ENCODE results near the gene ITPRID2.
A peak's percentile ranks its signal among the peaks of the same experiment; 100 is the strongest.

ITPRID2 gene

DNA sequence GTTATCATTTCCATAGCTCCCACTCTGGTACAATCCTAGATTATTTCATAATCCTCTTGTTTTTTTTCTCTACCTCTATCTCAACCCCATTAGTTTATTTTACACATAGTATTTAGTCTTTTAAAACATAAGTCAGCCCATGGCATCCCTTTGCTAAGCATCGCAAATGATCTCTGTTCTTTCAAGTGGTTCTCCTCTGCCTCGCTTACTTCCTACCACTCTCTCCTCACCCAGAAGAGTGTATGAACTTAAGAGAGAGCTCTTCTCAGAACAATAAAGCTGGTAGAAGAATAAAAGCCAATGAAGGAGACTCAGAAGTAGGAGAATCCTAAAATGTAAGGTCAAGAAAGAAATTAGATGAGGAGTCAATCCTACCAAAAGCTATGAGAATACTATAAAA is 12.2 kb upstream of the ITPRID2 start:
- H3K27ac ChIP-seq: no peak overlapping the region
- TF ChIP-seq, protein P1, sequence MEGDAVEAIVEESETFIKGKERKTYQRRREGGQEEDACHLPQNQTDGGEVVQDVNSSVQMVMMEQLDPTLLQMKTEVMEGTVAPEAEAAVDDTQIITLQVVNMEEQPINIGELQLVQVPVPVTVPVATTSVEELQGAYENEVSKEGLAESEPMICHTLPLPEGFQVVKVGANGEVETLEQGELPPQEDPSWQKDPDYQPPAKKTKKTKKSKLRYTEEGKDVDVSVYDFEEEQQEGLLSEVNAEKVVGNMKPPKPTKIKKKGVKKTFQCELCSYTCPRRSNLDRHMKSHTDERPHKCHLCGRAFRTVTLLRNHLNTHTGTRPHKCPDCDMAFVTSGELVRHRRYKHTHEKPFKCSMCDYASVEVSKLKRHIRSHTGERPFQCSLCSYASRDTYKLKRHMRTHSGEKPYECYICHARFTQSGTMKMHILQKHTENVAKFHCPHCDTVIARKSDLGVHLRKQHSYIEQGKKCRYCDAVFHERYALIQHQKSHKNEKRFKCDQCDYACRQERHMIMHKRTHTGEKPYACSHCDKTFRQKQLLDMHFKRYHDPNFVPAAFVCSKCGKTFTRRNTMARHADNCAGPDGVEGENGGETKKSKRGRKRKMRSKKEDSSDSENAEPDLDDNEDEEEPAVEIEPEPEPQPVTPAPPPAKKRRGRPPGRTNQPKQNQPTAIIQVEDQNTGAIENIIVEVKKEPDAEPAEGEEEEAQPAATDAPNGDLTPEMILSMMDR (IDR thresholded peaks at IDR 0.05): no peak
- no peak for TF ChIP-seq ZFX (IDR thresholded peaks at IDR 0.05; ENCODE audit: borderline replicate concordance)

DNA sequence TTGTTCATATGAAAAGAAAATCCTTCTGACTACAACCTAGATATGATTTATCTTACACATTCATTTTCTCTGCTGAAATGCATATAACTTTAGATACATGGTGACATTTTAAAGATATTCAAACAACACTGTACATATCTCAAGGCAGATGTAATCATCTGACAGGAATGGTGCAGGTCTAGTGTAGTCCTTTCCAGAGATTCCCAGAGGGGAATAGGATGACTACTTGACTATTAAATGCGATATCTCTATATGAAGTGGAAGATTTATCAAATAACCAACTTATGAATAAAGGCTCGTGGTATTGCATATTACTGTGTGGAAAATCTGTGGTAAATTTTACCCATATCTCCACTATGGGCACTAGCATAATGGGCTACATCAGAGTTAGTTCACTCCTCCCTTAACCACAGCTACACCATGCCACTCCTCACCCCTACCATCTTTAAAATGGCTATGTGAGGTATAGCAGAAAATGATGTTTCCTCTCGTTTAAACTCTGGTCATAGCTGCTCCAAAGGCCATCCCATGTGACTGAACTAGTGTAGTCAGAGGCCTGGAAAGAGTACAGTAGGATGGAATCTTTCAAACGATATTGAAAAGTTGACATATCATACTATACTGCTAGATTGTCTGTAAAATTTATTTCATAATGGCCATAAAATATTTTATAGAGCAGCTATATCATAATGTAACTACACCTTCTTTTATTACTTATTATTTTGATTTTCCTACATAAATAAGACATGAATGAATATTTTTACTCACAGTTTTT is 9.1 kb upstream of the ITPRID2 start:
- H3K27ac ChIP-seq: no peak overlapping the region
- TF ChIP-seq ZFX (IDR thresholded peaks at IDR 0.05; ENCODE audit: borderline replicate concordance): no peak
- TF ChIP-seq, protein P1 (IDR thresholded peaks at IDR 0.05): no peak

- no peak for TF ChIP-seq ZFX (IDR thresholded peaks at IDR 0.05; ENCODE audit: borderline replicate concordance)
- TF ChIP-seq, protein P1 (IDR thresholded peaks at IDR 0.05): no peak
- no peak overlapping the region for H3K27ac ChIP-seq
These were observed 6.9 kb upstream of the ITPRID2 start for GRCh38 chr2:181884601-181885000.

DNA sequence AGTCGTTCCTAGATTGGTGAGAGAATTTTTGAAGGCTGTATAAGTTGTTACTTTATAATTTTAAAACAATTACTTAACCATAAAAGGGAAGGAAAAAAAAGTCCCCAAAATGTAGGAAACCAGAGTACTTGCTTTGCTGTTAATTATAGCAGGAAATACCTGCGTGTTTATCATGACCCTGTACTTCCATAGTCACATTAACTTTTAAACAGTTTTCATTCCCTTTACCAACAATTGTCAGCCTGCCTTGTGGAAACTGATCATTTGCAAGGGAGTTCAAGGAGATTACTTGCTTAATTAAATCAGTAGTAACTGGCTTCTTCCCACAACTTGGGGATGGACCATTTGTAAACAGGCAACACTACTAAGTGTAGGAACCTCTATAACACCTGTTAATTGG is 6.4 kb upstream of the ITPRID2 start:
- no peak overlapping the region for H3K27ac ChIP-seq
- TF ChIP-seq ZFX (IDR thresholded peaks at IDR 0.05; ENCODE audit: borderline replicate concordance): no peak
- TF ChIP-seq, protein P1 (IDR thresholded peaks at IDR 0.05): no peak

- no peak overlapping the region for H3K27ac ChIP-seq
- TF ChIP-seq ZFX (IDR thresholded peaks at IDR 0.05; ENCODE audit: borderline replicate concordance): no peak
- TF ChIP-seq, protein P1 (IDR thresholded peaks at IDR 0.05): no peak
These were observed 5.3 kb upstream of the ITPRID2 start for GRCh38 chr2:181886192-181886591.

DNA sequence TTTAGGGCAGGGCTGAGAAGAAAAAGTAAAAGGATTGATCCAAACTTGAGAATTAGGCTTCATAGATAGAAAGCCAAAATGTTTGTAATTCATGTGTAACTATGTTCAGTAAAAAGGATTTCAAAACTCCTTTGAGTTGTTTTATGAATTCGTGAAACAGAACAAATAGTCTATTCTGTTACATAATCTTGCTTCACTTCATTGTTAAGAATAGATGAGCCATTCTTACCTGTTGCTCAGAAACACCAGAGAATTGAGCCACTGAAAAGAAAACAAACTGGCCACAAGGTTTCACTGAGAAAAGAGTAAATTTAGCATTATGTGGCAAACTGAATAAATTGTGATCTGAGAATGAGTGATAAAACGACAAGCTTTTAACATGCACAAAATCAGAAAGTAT is 4.5 kb upstream of the ITPRID2 start:
- no peak overlapping the region for H3K27ac ChIP-seq
- TF ChIP-seq ZFX (IDR thresholded peaks at IDR 0.05; ENCODE audit: borderline replicate concordance): no peak
- TF ChIP-seq, protein P1 (IDR thresholded peaks at IDR 0.05): no peak

DNA sequence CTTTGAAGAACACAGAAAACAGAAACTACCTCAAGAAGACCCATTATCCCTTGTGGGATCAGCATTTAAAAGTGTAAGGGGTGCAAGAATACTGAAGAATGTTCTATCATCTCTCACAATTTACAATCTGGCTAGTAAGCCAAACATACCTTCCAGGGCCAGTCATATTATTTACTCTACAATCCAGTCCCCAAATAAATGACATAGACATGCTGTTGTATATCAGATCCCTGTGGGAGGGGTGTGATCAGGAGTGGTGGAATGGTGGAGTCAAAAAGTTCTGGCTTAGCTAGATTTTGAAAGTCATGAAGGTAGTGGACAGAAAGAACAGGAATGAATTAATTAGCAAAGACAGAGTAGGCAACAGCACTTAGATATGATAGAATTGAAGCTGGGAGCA is 1.8 kb upstream of the ITPRID2 start:
- TF ChIP-seq ZFX (IDR thresholded peaks at IDR 0.05; ENCODE audit: borderline replicate concordance): no peak
- TF ChIP-seq, protein P1 (IDR thresholded peaks at IDR 0.05): no peak

More for the DNA sequence above, 1.8 kb upstream of the ITPRID2 start:
- H3K27ac ChIP-seq: peak overlapping the region; percentile 92

Data from 22Rv1 (cell line).